Progenitor cell of endocrine pancreas (in vitro differentiated cells): ENCODE data around the gene TMEM44. TPM values are rescaled to one million over a fixed set of nuclear protein-coding genes. Genes with fewer than 3 reads are reported as not detected.
A peak's percentile ranks its signal among the peaks of the same experiment; 100 is the strongest.

Source experiments
- DNase-seq: peaks from one replicate; pipeline ENCODE4 v3.0.0; 2021; ENCODE audit warnings: low spot score; ENCODE audit not compliant: unreplicated experiment
- H3K27ac Mint-ChIP-seq: 2 replicates; pipeline ENCODE4 v1.8.0; 2021; ENCODE audit warnings: mild to moderate bottlenecking, moderate library complexity, mixed read lengths
- H3K27me3 Mint-ChIP-seq: 2 replicates; pipeline ENCODE4 v1.8.0; 2021; ENCODE audit warnings: mixed read lengths
- H3K36me3 Mint-ChIP-seq: 2 replicates; pipeline ENCODE4 v1.8.0; 2022; ENCODE audit warnings: mixed read lengths; ENCODE audit not compliant: insufficient read depth
- H3K4me1 Mint-ChIP-seq: 2 replicates; pipeline ENCODE4 v1.8.0; 2021; ENCODE audit warnings: low read depth, mixed read lengths
- H3K4me3 Mint-ChIP-seq: 2 replicates; pipeline ENCODE4 v1.8.0; 2021; ENCODE audit warnings: low read depth, mild to moderate bottlenecking, moderate library complexity, mixed read lengths
- H3K9me3 Mint-ChIP-seq: 2 replicates; pipeline ENCODE4 v1.8.0; 2021; ENCODE audit warnings: low read depth, mixed read lengths
- CTCF ChIP-seq: fragments of 200-600 bp; sonication (generic); IDR thresholded peaks from one replicate; pipeline ENCODE4 v1.5.0; 2021; ENCODE audit warnings: antibody characterized with exemption, mild to moderate bottlenecking; ENCODE audit not compliant: unreplicated experiment
- total RNA-seq: library from RNA; stranded (reverse); gene quantifications from 2 replicates; pipeline ENCODE4 v1.2.1, GENCODE V29; 2021

Gene TMEM44
- total RNA-seq, 1 donor from 2014 or later, result 44.7 TPM

- Mint-ChIP-seq H3K9me3 (no peaks in the 10 kb centered on the region), H3K4me1 (no peaks in the 10 kb centered on the region), H3K27me3 (no peaks in the 10 kb centered on the region), H3K4me3 (no peak overlapping the region), H3K36me3 (peaks cover 23% of the 10 kb centered on the region), H3K27ac (no peak overlapping the region)
- no peak for DNase-seq
- TF ChIP-seq CTCF, result no peak
These were observed 14.5 kb upstream of the TMEM44 start for GRCh38 chr3:194647747-194648146.

DNA sequence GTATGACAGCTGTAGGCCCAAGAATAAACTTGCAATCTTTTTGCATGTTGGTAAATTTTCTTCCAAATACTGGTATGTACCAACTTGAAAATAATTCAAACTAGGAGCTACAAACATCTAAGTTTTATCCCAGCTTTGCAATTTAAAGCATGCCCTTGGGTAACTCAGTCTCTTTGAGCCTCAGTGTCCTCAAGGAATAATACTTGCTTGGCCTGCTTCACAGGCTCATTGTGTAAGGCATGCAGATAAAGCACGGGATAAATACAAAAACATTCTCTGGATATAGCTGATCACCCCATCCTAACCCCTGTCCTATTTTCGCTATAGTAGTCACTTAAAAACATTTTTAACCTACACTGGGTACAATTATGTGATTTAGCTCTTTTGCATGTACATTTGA is 9.6 kb upstream of the TMEM44 start:
- no peak for DNase-seq
- H3K4me1 Mint-ChIP-seq, result no peaks in the 10 kb centered on the region
- H3K36me3 Mint-ChIP-seq, result peaks cover 25% of the 10 kb centered on the region
- no peak overlapping the region for H3K27ac Mint-ChIP-seq
- no peaks in the 10 kb centered on the region for H3K27me3 Mint-ChIP-seq
- H3K4me3 Mint-ChIP-seq, result no peak overlapping the region
- H3K9me3 Mint-ChIP-seq, result no peaks in the 10 kb centered on the region
- TF ChIP-seq CTCF, result no peak

GRCh38 chr3:194640829-194641228 is 7.6 kb upstream of the TMEM44 start:
- no peak overlapping the region for H3K4me3 Mint-ChIP-seq
- peaks cover 22% of the 10 kb centered on the region for H3K36me3 Mint-ChIP-seq
- H3K27me3 Mint-ChIP-seq, result no peaks in the 10 kb centered on the region
- H3K9me3 Mint-ChIP-seq, result no peaks in the 10 kb centered on the region
- peak; percentile 55 for TF ChIP-seq CTCF
- H3K27ac Mint-ChIP-seq, result no peak overlapping the region
- no peak for DNase-seq
- no peaks in the 10 kb centered on the region for H3K4me1 Mint-ChIP-seq

GRCh38 chr3:194638991-194639605 is 5.9 kb upstream of the TMEM44 start:
- H3K27me3 Mint-ChIP-seq, result no peaks in the 10 kb centered on the region
- H3K4me1 Mint-ChIP-seq, result no peaks in the 10 kb centered on the region
- no peaks in the 10 kb centered on the region for H3K9me3 Mint-ChIP-seq
- DNase-seq, result no peak
- H3K36me3 Mint-ChIP-seq, result peaks cover 17% of the 10 kb centered on the region
- TF ChIP-seq CTCF, result no peak
- no peak overlapping the region for H3K4me3 Mint-ChIP-seq
- H3K27ac Mint-ChIP-seq, result peak overlapping the region; percentile 30

DNA sequence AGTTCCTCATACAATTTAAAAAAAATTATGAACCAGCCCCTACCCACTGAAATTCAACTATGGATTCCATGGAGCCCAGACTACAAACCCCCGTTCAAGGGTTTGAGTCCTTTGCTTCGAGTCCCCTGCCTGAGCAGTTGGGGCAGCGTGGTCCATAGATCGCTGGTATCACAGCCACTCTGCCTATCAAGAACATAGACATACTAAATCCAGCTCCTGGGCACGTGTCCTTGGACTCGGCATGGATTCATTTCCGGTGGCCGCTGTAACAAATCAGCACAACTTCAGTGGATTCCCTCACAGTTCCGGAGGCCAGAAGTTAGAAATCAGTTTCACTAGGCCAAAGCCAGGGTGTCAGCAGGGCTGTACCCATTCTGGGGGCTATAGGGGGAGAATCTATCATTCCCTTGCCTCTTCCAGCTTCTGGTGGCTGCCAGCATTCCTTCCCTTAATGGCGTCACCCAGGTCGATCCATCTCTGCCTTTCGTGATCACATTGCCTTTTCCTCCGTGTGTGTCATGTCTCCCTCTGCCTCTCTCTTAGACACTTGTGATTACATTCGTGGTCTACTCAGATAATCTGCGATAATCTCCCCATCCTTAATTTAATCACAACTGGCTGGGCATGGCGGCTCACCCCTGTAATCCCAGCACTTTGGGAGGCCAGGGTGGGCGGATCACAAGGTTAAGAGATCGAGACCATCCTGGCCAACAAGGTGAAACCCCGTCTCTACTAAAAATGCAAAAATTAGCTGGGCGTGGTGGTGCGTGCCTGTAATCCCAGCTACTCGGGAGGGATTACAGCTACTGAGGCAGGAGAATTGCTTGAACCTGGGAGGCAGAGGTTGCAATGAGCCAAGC is 4.6 kb upstream of the TMEM44 start:
- no peak for DNase-seq
- Mint-ChIP-seq H3K36me3 (peaks cover 12% of the 10 kb centered on the region), H3K27me3 (no peaks in the 10 kb centered on the region), H3K4me3 (no peak overlapping the region), H3K27ac (peak overlapping the region; percentile 37), H3K4me1 (peaks cover 1% of the 10 kb centered on the region), H3K9me3 (no peaks in the 10 kb centered on the region)
- no peak for TF ChIP-seq CTCF
